NCI-H2029 (cell line): ENCODE data around the gene PLAAT3.
A peak's percentile ranks its signal among the peaks of the same experiment; 100 is the strongest.
"Not testable (repeated sequence)": the region's sequence is repeated elsewhere in the genome, so short reads cannot be mapped to it uniquely, and the experiment has no call there.

ENCODE experiments used
- DNase-seq: peaks from one replicate; lab custom pipeline; 2025; lab: John Stamatoyannopoulos, UW

PLAAT3 gene

GRCh38 chr11:63567044-63567840 lies 47.0 kb downstream of the PLAAT3 start:
- DNase-seq = peak; percentile 64

DNA sequence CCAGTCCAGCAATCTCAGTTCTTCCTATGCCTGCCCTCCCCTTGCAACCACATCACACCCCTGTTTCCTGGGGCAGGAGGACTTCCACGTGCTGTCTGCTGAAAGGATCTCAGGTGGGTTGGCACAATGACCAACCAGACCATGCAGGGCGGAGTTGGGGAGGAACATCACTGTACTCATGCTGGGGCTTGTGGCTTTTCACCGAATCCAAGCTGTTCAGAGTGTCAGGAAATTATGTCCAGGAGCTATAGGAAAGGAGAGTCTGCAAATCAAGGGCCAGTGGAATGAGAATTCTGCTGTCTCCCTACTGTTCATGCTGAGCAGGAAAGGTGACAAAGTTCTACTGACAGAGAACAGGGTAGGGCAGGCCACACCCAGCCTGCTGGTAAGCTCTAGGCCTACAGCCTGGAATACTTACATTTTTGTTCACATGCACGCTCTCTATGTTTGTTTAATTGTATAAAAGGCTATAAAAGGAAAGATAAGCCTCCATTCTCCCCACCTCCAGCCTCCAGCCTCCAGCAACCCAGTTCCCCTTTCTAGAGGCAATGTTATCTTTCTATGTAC lies 49.4 kb downstream of the PLAAT3 start:
- DNase-seq = no peak

DNA sequence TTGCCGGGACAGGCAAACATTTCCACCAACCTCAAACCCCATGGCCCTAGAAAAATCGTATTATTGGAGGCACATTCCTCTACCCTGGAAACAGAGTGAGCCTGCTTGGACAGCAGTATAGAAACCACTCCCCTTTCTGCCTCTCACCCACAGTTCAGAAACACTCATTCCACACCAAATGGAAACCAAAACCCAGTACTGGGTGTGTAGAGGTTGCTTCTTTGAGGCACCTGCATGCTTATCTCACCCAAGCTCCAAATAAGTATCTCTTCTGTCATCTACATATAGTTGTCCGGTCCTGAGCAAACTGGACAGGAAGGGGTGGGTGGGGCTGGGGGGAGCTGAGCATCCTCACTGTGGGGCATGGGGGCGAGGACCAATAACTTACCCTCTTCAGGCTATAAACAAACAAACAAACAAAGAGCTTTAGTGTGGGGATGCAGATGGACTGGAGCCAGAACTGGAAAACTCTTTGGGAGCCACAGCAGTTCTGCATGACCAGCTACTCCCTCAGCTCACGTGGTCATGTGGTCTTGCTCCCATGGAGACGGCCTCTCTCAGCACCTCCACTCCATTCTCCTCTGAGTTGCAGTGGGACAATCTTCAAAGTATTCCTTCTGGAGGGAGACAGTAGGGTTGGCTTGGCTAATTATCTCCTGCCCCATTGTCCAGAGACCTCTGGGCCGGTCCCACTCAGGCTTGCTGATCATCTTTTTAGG lies 50.0 kb downstream of the PLAAT3 start:
- DNase-seq = no peak

- no peak for DNase-seq
Measured at GRCh38 chr11:63563201-63564055, 50.8 kb downstream of the PLAAT3 start, which contains the start of gene PLAAT2. Gene PLAAT2 (minus strand): TSS chr11:63563379. CDS start chr11:63563324, 55 bp downstream.

- DNase-seq = peak; percentile 9
Measured at GRCh38 chr11:63560506-63561180, 53.6 kb downstream of the PLAAT3 start.

GRCh38 chr11:63558459-63559157 lies 55.6 kb downstream of the PLAAT3 start:
- no peak for DNase-seq

- DNase-seq = no peak
Measured at GRCh38 chr11:63557570-63557969, 56.7 kb downstream of the PLAAT3 start.

DNA sequence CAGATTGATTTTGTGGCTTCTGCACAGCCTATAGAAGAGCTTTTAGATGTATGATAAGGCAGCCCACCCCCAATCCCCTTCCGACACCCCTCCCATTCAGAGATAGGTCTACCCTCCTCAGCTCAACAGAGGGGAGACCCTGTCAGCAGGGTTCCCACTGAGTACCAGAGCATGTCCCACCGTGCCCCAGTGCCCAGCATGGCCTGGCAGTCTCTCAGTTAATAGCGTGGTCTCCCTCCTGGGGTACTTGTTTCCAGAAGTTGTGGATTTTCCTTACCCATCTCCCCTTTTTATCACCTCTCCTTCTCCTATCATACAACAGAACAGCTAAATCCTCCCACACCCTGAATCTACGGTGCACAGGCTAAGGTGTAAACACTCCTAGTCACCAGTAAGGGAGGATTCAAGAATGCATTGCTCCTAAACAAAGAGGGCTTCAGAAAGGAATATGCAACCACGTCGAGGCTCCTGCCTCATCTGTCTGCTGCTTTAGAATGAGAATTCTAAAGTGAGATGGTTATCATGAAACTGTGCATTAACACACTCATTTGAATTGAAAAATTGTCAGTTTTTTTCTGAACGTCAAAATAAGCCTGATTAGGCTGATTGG lies 57.7 kb downstream of the PLAAT3 start:
- no peak for DNase-seq

DNA sequence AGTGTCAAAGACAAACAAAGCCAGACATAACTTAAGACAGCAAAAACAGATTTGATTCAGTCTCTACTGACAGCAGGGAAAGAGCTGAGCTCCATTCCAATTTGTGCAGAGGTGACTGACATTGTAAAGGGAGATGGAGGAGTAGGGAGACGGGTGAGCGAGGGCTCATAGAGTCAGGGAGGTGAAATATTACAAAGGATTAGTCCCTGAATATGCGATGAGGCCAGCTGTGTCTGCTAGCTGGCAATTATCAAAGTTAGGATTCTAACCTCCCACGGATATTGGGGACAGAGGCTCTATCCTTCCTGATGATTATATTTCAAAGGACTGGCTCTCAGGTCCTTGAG lies 59.4 kb downstream of the PLAAT3 start:
- no peak for DNase-seq

DNA sequence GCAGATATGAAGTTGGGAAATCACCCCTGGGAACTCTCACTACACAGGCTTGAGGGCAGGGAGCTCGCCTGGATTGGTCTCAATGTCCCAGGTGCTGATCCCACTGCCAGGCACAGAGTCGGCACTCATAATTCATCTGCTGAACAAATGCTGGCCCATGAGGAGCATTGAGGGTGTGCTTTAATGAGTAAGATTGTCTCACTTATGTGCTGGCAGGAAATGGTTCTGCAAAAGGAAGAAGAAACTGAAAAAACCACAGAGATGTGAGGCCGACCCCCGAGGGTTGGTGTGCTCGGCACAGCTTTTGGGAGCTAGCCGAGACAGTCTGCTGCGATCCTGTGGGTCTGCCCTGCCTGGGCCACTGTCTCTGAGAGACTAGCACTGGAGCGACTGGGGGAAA lies 60.5 kb downstream of the PLAAT3 start:
- DNase-seq = no peak

DNA sequence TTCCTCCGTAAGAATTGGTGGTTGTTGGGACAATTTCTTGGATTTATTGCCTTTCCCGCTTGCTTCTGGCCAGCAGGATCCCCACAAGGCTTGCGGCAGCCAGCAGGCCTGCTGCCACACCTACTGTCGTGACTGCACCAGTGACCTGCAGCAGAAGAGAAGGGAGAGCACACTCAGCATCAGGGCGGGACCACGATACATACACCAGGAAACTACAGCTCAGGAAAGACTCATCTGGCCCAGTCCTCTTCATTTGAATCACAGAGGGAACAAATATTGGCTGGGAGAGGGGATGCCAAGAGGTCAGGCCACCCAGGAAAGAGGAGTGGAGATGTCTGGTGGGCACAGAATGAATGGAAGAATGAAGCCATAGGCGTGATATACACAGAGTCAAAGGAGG lies 61.3 kb downstream of the PLAAT3 start:
- no peak for DNase-seq

DNA sequence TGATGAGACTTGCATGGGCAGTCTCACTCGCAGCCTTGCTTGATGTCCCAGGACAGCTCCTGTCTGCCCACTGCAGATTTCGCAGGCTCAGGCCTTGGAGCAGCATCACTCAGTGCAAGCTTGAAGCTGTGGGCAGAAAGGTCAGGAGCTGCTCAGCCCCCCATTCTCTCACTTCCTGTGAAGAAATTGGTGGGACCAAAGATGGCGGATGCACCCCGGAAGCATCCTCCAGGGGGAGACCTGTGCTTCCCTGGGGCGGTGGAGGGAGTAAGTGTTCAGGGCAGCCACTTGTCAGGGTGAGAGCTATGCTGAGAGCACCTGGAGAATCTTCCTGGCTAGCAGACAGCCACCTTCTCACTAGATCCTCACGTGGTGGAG lies 62.4 kb downstream of the PLAAT3 start:
- DNase-seq = no peak

DNA sequence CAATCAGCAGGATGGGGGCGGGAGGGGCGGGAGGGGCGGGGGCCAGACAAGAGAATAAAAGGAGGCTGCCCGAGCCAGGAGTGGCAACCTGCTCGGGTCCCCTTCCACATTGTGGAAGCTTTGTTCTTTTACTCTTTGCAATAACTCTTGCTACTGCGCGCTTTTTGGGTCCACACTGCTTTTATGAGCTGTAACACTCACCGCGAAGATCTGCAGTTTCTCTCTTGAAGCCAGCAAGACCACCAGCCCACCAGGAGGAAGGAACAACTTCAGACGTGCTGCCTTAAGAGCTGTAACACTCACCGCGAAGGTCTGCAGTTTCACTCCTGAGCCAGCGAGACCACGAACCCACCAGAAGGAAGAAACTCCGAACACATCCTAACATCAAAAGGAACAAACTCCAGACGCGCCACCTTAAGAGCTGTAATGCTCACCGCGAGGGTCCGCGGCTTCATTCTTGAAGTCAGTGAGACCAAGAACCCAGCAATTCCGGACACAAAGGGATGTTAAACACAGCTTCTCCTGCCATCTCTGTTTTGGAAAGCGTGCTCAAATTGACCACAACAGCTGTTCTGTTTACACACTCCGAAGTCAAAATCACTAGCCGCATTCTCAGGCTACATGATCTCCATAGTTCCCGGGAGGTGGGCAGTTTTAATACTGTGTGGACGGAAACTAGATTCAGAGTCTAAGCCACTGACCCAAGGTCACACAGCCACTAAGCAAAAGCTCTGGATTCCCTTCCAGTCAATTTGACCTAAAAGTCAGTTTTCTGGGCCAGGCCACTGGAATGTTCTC lies 62.9 kb downstream of the PLAAT3 start:
- DNase-seq = no peak

- DNase-seq = not testable (repeated sequence)
Measured at GRCh38 chr11:63550156-63550700, 64.0 kb downstream of the PLAAT3 start.

DNA sequence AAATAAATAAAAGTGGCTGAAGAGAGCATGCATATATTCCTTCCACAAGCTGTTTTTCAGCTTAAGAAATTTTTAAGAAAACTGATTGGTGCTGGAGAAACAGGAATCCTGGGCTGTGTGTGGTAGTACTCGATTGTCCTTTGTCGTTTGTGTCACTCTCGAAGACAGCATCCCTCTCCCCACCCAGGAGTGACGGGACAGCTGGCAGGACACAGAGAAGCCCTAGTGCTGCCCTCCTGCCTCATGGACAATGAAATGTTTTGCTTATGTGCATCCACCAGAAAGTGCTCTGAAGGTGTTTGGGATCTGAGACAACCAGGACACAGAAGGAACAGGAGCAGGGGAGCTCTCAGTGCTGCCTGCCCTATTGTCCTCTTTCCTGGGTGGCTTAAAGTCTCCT lies 64.8 kb downstream of the PLAAT3 start:
- DNase-seq = no peak

GRCh38 chr11:63548178-63548577 lies 66.1 kb downstream of the PLAAT3 start:
- DNase-seq = no peak

- no peak for DNase-seq
Measured at GRCh38 chr11:63547061-63547460, 67.2 kb downstream of the PLAAT3 start.

- no peak for DNase-seq
Measured at GRCh38 chr11:63543711-63544110, 70.5 kb downstream of the PLAAT3 start.

DNA sequence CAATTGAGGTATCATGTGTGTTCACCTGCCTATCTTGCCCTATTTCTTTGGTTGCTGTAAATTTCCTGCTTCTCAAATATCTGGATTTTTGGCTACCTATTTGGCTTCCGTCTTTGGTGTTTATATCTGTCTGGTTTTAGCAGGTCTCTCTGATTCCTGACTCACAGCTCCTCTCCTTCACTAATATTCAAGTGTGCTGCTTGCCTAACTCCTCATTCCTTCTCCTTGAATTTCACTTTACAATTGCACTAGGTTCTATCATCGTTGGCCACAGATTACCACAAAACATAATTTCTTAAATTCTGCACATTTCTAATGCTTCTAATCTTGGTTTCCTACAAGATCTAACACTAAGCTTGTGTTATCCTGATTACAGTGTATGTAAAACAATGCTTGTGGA lies 71.7 kb downstream of the PLAAT3 start:
- DNase-seq = not testable (repeated sequence)
